ENCODE results near the gene SELENOO. TPM values are rescaled to one million over a fixed set of nuclear protein-coding genes. Genes with fewer than 3 reads are reported as not detected.

Gene SELENOO
- total RNA-seq, 1 donor from 2014 or later = 12.7 TPM

DNA sequence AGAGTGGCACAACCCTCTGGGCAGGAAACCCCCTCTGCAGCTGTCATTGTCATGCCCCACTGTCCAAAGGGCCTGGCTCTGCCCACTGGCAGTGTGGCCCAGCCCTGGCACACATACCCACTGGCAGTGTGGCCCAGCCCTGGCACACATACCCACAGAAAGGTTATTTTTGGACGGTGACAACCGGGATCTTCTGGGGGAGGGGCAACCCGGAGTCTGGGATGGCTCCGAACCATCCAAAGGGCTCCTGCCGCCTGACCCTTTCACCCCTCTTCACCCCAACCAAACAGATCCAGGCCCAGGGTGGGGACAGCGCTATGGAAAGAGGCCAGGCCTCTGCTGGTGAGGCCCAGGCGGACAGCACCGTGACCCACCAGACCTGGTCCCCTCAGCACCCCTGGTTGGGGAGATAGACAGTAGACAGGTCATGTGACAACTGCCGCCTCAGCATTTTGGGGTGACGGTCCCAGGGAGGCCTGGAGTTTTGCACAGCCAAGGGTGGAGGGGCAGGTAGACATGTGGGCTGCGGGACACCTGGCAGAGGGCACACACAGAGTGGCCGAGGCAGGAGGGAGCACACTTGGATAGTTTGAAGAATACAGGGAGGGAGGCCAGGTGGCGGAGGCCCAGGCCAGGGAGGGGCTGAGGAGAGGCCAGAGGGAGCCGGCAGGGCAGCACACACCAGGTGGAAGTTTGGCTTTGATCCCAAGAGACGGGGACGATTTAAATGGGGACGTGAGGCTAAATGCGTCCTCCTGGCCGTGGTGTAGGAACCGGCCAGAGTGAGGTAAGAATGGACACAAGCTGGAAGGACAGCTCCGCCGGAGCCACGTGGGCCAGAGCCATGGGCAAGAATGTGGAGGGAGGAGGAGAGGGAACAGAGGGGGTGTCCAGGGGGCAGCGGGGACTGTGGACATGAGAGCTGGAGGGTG, 57.8 kb downstream of the SELENOO start:
- intact Hi-C loops (cut with DNase I) = no loop called here
- DNase-seq (ENCODE audit: low spot score) = no peak

DNA sequence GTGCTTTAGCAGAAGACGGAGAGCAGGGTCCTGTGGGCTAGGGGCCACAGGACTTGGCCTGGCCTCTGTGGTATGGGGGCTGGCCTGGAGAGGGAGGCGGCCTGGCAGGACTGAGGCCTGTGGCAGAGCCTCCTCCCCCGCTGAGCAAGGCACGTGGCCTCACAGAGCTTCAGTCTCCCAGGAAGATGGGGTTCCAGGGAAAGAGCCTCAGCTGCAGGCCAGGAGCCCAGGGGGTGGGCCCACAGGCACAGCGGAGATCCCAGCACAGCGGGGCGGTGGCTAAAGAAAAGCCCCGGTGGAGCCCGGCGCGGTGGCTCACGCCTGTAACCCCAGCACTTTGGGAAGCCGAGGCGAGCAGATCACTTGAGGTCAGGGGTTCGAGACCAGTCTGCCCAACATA, 58.5 kb downstream of the SELENOO start:
- intact Hi-C loops (cut with DNase I) = no loop called here
- no peak for DNase-seq (ENCODE audit: low spot score)

DNA sequence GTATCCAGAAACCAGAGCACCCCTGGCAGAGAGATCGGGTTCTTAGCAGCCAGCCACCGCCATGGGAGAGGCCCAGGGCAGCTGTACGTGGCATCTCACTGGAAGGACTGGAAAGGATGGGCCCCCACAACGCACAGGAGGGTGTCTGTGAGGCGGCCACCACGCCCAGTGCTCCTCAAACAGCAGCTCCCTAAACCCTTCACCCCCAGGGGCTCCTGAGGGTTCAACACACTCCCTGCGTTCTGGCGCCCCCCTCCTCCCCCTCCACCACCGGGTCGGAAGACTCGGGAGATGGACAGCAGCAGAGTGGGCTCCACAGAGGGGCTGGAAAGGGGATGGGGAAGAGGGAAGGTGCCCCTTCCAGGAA, 59.6 kb downstream of the SELENOO start:
- intact Hi-C loops (cut with DNase I) = no loop called here
- DNase-seq (ENCODE audit: low spot score) = no peak

DNA sequence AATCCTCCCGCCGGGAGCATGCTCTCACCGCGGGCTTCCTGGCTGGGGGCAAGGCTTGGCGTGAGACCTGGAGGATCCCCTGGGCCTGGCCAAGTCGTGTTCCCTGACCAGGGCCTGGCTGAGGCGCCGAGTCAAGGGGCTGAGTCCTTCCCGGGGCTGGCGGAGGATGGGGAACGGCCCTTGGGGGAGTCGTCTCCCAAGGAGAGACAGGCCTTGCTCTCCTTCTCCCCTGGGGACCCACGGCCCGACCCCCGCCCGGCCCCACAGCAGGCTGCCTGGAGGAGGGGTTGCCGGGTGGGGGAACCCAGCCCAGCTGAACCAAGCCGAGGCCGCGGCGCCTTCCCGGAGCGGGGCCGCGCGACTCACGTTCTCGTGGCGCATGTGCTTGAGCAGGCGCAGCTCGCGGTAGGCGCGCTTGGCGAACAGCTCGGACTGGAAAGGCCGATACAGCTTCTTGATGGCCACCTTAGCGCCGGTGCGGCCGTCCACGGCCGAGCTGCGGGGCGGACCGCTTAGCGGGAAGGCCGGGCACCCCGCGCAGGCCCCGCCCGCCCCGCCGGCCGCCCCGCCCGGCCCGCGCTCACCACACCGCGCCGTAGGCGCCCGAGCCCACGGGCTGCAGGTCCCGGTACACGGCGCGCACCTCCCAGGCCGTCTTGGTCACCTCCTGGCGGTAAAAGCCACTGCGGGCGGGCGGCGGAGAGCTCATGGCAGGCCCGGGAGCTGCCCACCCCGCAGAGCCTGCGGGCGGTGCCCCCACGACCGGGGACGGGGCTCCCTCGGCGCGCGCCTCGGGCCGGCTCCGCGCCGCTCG, 60.2 kb downstream of the SELENOO start:
- DNase-seq (ENCODE audit: low spot score) = no peak
- intact Hi-C loops (cut with DNase I) = no loop called here

DNA sequence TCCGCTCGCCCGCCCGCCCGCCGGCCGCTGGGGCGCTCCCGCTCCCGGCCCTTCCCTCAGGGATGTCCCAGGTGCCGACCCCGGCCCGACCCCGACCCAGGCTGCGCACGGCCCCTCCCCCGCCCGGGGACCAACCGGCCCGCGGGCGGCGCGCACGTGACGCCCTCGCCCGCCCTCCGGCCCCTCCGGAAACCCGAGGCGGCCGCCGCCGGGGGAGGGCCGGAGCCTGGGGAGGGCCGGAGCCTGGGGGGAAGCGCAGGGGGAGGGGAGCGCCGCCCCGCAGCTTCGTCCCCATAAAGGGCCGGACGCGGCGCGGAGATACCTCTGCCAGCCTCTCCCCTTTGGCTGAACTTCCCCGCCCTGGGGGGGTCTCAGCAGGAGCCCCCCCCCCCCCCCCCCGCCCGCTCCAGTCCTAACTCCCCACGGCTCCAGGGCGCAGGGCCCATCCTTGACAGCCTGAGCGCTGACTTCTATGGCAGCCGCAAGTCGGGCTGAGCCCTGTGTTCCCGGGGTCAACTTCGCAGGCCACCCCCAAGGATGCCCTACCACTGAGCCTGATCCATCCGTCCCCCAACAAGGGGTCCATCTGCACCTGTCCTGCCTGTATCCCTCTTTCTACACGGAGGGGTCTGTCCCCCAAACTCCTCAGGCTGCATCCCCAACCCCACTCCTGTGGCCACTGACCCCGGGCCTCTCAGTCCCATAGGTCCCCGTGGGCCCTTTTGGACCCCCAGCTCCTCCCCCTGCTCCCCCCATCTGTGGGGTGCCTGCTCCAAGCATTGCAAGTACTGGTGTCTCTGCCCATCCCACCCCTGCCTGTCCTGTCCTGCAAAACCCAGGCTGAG, 61.0 kb downstream of the SELENOO start, which contains the start of gene MAPK12:
MAPK12 (minus strand) TSS at position 69 of the 845 bp plus-strand sequence. CDS start 174 bp downstream, outside the sequence.
- intact Hi-C loops (cut with DNase I) = no loop called here
- no peak for DNase-seq (ENCODE audit: low spot score)

DNA sequence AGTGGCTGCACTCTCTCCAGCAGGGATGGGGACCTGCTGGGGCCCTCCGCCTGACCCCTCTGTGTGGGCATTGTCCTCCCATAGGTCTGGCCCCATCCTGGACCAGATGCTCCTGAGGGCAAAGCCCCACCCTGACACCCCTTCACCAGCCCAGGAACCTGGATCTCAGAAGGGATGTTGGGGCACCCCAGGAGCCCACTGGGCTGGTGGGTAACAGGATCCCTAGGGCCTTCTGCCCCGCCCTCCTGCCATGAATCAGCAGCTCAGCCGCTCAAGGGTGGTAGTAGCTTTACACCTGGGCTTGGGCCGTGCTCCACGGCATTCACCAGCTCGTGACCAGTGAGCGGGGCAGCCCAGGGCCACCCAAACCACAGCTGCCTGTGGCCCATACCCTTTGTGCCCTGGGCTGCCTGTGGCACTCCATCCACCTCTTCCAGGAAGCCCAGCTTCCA, 61.7 kb downstream of the SELENOO start:
- intact Hi-C loops (cut with DNase I) = no loop called here
- no peak for DNase-seq (ENCODE audit: low spot score)

DNA sequence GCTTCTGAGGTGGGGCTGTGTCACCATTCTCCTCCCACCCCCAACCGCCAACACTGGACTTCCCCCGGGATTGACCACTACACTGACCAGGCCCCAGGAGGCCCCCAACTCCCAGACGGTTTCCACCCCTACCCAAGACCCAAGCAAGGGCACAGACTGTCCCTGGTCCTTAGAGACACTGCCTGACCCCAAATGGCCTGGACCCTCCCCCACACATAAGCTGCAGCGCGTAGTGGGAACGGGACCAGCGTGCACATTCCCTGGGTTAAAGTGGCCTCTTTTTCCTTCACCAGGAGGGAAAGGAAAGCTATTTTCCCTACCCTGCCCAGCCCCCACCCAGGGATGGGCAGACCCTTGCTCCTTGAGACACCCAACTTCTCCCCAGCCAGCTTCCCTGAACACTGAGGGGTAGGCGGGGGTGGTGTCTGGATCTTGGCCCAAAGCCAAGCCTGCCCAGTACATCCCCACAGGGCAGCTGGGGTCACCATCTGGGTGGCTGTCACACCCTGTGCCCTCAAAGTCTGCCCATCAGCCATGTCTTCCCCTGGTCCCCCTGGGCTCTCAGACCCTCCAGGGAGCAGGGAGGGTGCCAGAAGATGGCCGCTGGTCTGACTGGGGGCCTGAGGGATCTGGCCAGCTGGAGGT, 62.3 kb downstream of the SELENOO start:
- intact Hi-C loops (cut with DNase I) = no loop called here
- no peak for DNase-seq (ENCODE audit: low spot score)

DNA sequence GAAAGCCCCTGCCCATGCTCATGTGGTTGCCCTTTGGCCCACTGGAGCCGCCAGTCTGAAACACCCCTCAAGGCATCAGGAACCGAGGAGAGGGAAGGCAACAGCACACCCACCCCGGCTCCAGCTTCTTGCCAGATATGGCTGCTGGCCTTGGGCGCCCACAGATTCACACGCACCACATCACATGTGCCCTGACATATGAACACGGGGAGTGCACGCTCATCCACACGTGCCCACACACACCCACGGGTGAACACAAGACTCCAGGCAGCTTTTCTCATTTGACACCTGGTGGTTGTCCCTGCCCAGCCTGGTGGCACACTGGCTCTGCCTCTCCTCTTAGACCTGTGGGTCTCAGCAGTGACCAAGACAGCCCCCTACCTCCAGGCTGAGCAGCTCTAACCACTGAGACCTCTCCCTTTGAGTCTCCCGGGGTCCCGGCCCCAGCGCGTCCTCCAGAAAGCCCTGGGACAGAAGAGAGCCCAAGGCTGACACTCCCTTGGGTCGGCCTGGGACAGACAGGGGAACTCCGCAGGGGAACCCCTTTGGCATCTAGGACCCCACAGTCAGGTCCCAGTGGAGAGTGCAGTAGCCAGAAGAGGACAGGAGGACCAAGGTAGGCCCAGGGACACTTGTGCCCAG, 63.4 kb downstream of the SELENOO start:
- intact Hi-C loops (cut with DNase I) = no loop called here

DNA sequence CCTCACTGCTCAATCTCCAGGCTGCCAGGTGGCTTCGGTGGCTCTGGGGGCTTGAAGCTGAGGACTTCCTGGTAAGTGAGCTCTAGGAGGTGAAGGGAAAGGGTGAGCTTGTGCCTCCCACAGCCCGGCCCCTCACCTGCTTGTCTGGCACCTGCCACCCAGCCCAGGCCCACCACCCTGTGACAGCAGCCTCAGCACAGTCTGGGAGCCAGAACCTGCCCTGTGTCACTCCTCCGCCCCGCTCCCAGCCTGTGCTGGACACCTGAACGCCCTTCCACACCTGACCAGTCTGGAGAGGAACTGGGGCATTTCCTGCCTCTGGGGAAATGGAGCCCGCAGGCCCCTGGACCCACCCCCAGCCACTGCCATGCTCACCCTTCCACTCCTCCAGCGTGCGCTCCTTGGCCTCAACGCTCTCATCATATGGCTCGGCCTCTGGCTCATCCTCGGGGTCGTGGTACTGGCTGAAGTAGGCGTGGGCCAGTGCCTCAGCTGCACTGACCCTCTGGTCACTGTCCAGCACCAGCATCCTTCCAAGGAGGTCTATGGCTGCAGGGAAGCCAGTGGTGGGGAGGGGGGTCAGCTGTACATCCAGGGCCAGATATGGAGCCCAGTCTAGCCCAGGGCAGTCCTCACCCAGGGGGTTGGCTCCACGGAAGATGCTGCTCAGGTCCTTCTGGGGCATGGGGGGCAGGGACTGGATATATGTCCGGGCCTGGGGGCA, 64.3 kb downstream of the SELENOO start:
- DNase-seq (ENCODE audit: low spot score) = no peak
- intact Hi-C loops (cut with DNase I) = no loop called here

More for the DNA sequence above, 63.4 kb downstream of the SELENOO start:
- DNase-seq (ENCODE audit: low spot score) = no peak

DNA sequence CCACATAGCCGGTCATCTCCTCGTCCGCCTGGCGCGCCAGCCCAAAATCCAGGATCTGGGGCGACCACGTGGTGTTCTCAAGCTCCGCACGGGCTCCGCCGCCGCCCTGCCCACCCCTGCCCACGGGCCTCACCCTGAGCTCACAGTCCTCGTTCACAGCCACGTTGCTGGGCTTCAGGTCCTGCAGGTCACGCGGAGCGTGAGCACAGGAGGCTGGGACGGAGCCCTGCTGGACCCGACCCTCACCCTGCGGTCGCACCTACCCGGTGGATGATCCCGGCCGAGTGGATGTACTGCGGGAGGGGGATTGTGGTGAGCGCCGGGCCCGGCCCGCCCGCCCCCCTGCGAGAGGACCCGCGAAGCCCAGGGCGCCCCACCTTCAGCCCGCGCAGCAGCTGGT, 66.2 kb downstream of the SELENOO start:
- no peak for DNase-seq (ENCODE audit: low spot score)
- intact Hi-C loops (cut with DNase I) = no loop called here

Other genes with a start within 250 kb of the SELENOO start
- gene PIM3, start 240.2 kb upstream of the SELENOO start, total RNA-seq = 31.3 TPM
- gene IL17REL, start 188.2 kb upstream of the SELENOO start, total RNA-seq = not detected
- gene TTLL8, start 142.7 kb upstream of the SELENOO start, total RNA-seq = not detected
- gene MLC1, start 115.6 kb upstream of the SELENOO start, total RNA-seq = 0.13 TPM
- gene MOV10L1, start 111.0 kb upstream of the SELENOO start, total RNA-seq = 0.46 TPM
- gene PANX2, start 30.3 kb upstream of the SELENOO start, total RNA-seq = 0.30 TPM
- gene TRABD, start 15.1 kb upstream of the SELENOO start, total RNA-seq = 20.1 TPM
- gene TUBGCP6, start 44.0 kb downstream of the SELENOO start, total RNA-seq = 22.8 TPM
- gene HDAC10, start 50.3 kb downstream of the SELENOO start, total RNA-seq = 13.1 TPM
- 32.5 TPM for gene MAPK12, start 60.7 kb downstream of the SELENOO start, total RNA-seq
- 11.7 TPM for gene MAPK11, start 69.4 kb downstream of the SELENOO start, total RNA-seq
- gene PLXNB2, start 106.6 kb downstream of the SELENOO start, total RNA-seq = 85.7 TPM
- 2.8 TPM for gene DENND6B, start 126.0 kb downstream of the SELENOO start, total RNA-seq
- 37.1 TPM for gene PPP6R2, start 142.3 kb downstream of the SELENOO start, total RNA-seq

All from cardiac septum (tissue), 1 donor.